ENCODE data around the gene LMO1.

LMO1 gene

DNA sequence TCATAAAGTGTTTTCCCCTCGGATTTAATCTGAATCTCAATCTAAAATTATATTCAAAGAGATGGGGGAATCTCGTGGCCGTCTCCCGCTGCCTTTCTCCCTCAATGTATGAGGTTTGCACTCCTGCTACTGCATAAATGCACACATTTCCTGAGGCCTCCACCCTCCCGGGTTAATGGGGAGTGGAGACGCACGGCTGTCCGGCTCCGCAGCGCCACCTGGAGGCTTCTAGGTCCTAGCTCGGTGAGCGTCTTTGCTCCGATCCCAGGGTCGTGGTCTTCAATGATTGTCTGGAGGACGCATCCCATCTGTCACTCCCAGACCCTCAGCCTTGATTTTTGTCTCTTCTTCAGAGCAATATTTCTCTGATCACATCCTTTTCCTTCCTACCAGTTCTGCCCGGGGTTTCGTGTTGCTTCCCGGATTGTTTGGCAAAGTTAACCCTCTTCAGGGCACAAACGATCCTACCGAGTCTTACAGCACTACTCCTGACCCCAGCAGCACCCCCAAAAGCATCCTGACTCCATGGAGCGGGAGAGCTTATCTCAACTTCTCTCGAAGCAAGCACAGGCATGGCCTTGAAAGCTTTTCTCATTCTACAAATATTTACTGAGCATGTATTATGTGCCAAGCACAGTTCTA lies at the start of gene LMO1:
LMO1 (minus strand) TSS at position 110 of the 642 bp plus-strand sequence. CDS start 516 bp downstream, outside the sequence.
- TF ChIP-seq RAD21 (IDR thresholded peaks at IDR 0.05; ENCODE audit: low read depth) (peak; percentile 80), TEAD4 (IDR thresholded peaks at IDR 0.05) (no peak), ZBTB7A (IDR thresholded peaks at IDR 0.05; ENCODE audit: low read depth) (no peak)

DNA sequence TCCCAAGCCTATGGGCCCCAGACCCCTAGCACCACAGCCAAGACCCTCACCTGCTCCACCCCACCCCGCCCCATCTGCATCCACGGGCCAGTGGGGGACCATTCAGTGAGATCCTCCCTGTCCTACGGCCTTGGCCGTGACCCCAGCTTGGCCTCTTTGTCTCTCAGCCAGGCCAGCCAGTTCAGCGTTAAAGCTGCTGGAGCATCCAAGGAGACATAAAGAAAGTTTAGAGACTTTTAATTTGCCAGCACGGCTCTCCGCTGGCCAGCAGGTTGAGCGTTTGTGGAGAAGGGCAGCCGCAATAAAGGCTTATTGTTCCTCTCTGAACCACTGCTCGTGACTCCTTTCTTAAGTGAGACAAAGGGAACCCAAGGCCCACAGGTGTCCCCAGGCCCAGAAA lies 49.3 kb upstream of the LMO1 start:
- TF ChIP-seq TEAD4 (IDR thresholded peaks at IDR 0.05) (no peak), REST (IDR thresholded peaks at IDR 0.05; ENCODE audit: low read depth) (no peak), CEBPB (IDR thresholded peaks at IDR 0.05) (no peak), EP300 (IDR thresholded peaks at IDR 0.05; ENCODE audit: borderline replicate concordance) (no peak), YY1 (IDR thresholded peaks at IDR 0.05; ENCODE audit: low read depth) (no peak), NFIC (IDR thresholded peaks at IDR 0.05) (no peak), CREB1 (IDR thresholded peaks at IDR 0.05; ENCODE audit: low read depth) (no peak), RAD21 (IDR thresholded peaks at IDR 0.05; ENCODE audit: low read depth) (no peak), EGR1 (IDR thresholded peaks at IDR 0.05) (no peak), TAF1 (IDR thresholded peaks at IDR 0.05; ENCODE audit: low read depth) (no peak), FOXM1 (IDR thresholded peaks at IDR 0.05; ENCODE audit: borderline replicate concordance, low read depth) (no peak), ZBTB7A (IDR thresholded peaks at IDR 0.05; ENCODE audit: low read depth) (no peak), TCF12 (IDR thresholded peaks at IDR 0.05; ENCODE audit: low read depth) (no peak)
- TF ChIP-seq, protein P1, sequence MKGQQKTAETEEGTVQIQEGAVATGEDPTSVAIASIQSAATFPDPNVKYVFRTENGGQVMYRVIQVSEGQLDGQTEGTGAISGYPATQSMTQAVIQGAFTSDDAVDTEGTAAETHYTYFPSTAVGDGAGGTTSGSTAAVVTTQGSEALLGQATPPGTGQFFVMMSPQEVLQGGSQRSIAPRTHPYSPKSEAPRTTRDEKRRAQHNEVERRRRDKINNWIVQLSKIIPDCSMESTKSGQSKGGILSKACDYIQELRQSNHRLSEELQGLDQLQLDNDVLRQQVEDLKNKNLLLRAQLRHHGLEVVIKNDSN (IDR thresholded peaks at IDR 0.05) = no peak
- TF ChIP-seq, protein P2, sequence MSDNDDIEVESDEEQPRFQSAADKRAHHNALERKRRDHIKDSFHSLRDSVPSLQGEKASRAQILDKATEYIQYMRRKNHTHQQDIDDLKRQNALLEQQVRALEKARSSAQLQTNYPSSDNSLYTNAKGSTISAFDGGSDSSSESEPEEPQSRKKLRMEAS (IDR thresholded peaks at IDR 0.05) = no peak

GRCh38 chr11:8311366-8311765 lies 47.7 kb upstream of the LMO1 start:
- TF ChIP-seq, protein P2 (IDR thresholded peaks at IDR 0.05) = no peak
- TF ChIP-seq TAF1 (IDR thresholded peaks at IDR 0.05; ENCODE audit: low read depth) = no peak
- TF ChIP-seq CREB1 (IDR thresholded peaks at IDR 0.05; ENCODE audit: low read depth) = no peak
- TF ChIP-seq FOXM1 (IDR thresholded peaks at IDR 0.05; ENCODE audit: borderline replicate concordance, low read depth) = no peak
- TF ChIP-seq, protein P1 (IDR thresholded peaks at IDR 0.05) = no peak
- no peak for TF ChIP-seq TCF12 (IDR thresholded peaks at IDR 0.05; ENCODE audit: low read depth)
- TF ChIP-seq ZBTB7A (IDR thresholded peaks at IDR 0.05; ENCODE audit: low read depth) = no peak
- TF ChIP-seq EP300 (IDR thresholded peaks at IDR 0.05; ENCODE audit: borderline replicate concordance) = no peak
- TF ChIP-seq REST (IDR thresholded peaks at IDR 0.05; ENCODE audit: low read depth) = no peak
- TF ChIP-seq CEBPB (IDR thresholded peaks at IDR 0.05) = no peak
- no peak for TF ChIP-seq YY1 (IDR thresholded peaks at IDR 0.05; ENCODE audit: low read depth)
- no peak for TF ChIP-seq RAD21 (IDR thresholded peaks at IDR 0.05; ENCODE audit: low read depth)

GRCh38 chr11:8310743-8311298 lies 47.1 kb upstream of the LMO1 start:
- no peak for TF ChIP-seq CREB1 (IDR thresholded peaks at IDR 0.05; ENCODE audit: low read depth)
- TF ChIP-seq, protein P1 (IDR thresholded peaks at IDR 0.05) = no peak
- TF ChIP-seq ZBTB7A (IDR thresholded peaks at IDR 0.05; ENCODE audit: low read depth) = no peak
- TF ChIP-seq REST (IDR thresholded peaks at IDR 0.05; ENCODE audit: low read depth) = no peak
- no peak for TF ChIP-seq RAD21 (IDR thresholded peaks at IDR 0.05; ENCODE audit: low read depth)
- TF ChIP-seq EP300 (IDR thresholded peaks at IDR 0.05; ENCODE audit: borderline replicate concordance) = no peak
- no peak for TF ChIP-seq FOXM1 (IDR thresholded peaks at IDR 0.05; ENCODE audit: borderline replicate concordance, low read depth)
- TF ChIP-seq YY1 (IDR thresholded peaks at IDR 0.05; ENCODE audit: low read depth) = no peak
- TF ChIP-seq NFIC (IDR thresholded peaks at IDR 0.05) = no peak

Measured in Ishikawa (cell line).